GM11168 (cell line): Measurements from ENCODE around the gene SYNGAP1.
"Not testable (repeated sequence)": the region's sequence is repeated elsewhere in the genome, so short reads cannot be mapped to it uniquely, and the experiment has no call there.

Experiments used
- in situ Hi-C: fragments of 300-500 bp; cut with MboI; formaldehyde crosslinking; loops from one replicate; pipeline ENCODE4 v1.12.0; 2022; ENCODE audit warnings: low sequenced_read_pairs; ENCODE audit not compliant: unreplicated experiment

The SYNGAP1 gene

DNA sequence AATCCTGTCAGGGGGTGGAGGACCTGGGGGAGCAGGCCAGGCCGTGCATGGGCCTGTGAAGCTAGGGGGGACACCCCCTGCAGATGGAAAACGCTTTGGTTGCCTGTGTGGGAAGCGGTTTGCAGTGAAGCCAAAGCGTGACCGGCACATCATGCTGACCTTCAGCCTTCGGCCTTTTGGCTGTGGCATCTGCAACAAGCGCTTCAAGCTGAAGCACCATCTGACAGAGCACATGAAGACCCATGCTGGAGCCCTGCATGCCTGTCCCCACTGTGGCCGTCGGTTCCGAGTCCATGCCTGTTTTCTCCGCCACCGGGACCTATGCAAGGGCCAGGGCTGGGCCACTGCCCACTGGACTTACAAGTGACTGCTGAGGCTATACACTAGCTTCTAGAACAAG lies 36.3 kb downstream of the SYNGAP1 start:
- in situ Hi-C loops = no loop called here

DNA sequence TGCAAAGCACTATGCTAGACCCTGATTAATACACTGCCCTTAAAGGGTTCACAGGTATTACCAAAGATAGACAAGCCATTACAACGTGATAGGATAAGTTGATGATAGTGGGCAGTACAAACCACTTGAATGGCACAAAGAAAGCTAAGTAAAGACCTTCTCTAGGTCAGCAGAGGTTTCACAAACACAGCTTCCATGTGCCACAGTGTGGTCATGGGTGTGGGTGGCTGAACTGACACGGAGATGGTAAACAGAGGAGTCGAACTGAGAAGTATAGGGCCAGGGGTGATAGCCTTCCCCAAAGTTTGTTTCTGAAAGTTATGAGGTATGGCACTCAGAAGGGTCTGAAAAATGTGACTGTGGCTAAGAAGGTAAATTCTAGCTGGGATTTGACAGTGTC lies 38.8 kb downstream of the SYNGAP1 start:
- in situ Hi-C loops = no loop called here

DNA sequence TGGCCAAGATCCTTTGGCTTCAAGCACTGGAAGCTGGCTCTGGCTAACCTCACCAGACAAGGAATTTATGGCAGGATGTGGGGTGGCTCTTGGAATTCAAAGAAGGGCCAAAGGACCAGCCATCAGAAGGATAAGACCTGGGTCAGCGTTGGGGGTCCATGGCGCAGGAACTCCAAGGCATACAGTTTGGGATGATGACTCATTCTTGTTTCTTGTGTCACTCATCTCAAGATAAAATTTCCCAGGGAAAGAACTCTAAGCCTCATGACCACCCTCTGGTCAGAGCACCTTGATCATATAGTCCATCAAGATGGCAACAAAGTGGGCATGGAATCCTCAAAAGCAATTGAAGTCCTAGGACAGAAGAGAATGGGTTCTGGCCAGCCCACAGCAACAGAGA lies 39.4 kb downstream of the SYNGAP1 start:
- in situ Hi-C loops = no loop called here

DNA sequence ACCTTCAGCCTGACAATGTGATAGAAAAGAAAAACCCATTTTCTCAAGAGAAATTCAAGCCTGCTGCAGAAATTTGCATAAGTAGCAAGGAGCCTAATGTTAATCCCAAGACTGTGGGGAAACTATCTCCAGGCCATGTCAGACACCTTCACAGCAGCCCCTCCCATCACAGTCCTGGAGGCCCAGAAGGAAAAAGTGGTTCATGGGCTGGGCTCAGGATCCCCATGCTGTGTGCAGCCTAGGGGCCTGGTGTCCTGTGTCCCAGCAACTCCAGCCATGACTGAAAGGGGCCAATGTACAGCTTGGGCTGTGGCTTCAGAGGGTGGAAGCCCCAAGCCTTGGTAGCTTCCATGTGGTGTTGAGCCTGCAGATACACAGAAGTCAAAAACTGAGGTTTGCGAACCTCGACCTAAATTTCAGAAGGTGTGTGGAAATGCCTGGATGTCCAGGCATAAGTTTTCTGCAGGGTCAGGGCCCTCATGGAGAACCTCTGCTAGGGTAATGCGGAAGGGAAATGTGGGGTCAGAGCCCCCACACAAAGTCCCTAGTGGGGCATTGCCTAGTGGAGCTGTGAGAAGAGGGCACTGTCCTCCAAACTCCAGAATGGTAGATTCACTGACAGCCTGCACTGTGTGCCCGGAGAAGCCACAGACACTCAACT lies 46.3 kb downstream of the SYNGAP1 start:
- in situ Hi-C loops = no loop called here

DNA sequence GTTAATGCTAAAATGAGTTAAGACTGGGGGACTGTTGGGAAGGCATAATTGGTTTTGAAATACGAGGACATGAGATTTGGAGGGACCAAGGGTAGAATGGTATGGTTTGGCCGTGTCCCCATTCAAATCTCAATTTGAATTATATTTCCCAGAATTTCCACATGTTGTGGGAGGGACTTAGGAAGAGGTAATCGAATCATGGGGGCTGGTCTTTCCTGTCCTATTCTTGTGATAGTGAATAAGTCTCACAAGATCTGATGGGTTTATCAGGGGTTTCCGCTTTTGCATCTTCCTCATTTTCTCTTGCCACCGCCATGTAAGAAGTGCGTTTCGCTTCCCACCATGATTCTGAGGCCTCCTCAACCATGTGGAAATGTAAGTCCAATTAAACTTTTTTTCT lies 47.2 kb downstream of the SYNGAP1 start:
- in situ Hi-C loops = no loop called here

DNA sequence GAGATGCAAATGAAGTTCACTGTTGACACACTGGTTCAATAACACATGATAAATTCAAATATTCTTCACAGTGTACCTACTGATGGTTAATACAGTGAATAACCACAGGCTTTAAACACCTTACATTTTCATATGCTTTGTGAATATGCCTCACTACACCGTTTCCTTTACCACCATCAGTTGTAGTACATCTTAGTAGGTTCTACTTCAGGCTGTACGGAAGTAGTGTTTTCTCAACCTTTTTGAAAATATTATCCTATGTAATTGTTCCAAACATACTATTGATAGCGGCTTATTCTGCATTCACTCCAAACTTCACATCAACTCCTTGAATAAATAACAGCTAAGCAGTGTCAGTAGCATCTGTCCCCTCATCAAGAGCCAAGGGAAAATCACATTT lies 49.8 kb downstream of the SYNGAP1 start:
- in situ Hi-C loops = no loop called here

DNA sequence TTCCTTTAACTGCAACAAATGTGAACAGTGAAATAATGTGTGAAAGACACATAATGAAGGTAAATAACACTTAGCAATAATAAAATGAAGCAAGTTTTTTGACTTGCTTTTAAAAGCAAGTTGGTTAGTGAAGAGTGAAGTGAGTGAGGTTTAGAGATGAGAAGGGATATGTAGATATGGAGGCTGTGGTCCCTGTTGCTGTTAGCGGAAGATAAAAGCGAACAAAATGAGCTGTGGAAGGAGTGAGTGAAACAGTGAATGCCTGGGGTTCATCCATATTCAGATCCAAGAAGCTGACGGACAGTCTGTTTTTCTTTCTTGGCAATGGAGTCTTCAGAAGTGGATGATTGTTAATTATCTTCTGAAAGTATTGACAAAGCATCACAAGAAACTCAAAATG lies 58.0 kb downstream of the SYNGAP1 start:
- in situ Hi-C loops = no loop called here

DNA sequence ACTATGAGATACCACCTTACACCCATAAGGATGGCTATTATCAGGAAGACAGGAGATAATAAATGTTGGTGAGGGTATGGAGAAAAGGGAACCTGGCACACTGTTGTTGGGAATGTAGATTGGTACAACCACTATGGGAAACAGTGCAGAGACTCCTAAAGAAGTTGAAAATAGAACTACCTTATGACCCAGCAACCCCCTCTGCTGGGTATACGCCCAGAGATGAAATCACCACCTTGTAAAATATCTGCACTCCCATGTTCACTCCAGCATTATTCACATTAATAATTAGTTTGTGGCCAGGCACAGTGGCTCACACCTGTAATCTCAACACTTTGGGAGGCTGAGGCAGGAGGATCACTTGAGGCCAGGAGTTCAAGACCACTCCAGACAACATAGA lies 61.3 kb downstream of the SYNGAP1 start:
- in situ Hi-C loops = no loop called here

DNA sequence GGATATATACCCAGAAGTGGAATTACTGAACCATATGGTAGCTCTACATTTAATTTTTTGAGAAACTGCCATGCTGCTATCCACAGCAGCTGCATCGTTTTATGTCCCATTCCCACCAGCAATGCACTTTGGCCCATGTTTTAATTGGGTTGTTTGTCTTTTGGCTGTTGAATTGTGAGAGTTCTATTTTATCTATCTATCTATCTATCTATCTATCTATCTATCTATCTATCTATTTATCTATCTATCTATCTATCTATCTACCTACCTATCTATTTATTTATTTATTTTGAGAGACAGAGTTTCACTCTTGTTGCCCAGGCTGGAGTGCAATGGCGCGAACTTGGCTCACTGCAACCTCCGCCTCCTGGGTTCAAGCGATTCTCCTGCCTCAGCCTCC lies 62.8 kb downstream of the SYNGAP1 start:
- in situ Hi-C loops = not testable (repeated sequence)

DNA sequence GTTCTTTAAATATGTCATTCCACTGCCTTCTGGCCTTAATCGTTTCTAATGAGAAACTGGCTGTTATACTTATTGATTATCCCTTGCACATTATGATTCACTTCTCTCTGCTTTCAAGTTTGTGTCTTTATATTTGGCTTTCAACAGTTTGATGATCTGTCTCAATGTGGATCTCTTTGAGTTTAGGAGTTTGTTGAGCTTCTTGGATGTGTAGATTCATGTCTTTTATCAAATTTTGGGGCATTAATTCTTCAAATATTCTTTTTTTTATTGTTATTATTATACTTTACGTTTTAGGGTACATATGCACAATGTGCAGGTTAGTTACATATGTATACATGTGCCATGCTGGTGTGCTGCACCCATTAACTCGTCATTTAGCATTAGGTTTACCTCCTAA lies 63.8 kb downstream of the SYNGAP1 start:
- in situ Hi-C loops = no loop called here

DNA sequence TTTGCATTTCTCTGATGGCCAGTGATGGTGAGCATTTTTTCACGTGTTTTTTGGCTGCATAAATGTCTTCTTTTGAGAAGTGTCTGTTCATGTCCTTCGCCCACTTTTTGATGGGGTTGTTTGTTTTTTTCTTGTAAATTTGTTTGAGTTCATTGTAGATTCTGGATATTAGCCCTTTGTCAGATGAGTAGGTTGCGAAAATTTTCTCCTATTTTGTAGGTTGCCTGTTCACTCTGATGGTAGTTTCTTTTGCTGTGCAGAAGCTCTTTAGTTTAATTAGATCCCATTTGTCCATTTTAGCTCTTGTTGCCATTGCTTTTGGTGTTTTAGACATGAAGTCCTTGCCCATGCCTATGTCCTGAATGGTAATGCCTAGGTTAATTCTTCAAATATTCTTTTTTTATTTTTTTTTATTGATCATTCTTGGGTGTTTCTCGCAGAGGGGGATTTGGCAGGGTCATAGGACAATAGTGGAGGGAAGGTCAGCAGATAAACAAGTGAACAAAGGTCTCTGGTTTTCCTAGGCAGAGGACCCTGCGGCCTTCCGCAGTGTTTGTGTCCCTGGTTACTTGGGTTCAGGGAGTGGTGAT lies 64.9 kb downstream of the SYNGAP1 start:
- in situ Hi-C loops = not testable (repeated sequence)

DNA sequence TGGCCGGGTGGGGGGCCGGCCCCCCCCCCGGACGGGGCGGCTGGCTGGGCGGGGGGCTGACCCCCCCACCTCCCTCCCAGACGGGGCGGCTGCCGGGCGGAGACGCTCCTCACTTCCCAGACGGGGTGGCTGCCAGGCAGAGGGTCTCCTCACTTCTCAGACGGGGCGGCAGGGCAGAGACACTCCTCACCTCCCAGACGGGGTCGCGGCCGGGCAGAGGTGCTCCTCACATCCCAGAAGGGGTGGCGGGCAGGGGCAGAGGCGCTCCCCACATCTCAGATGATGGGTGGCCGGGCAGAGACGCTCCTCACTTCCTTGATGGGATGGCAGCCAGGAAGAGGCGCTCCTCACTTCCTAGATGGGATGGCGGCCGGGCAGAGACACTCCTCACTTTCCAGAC lies 65.8 kb downstream of the SYNGAP1 start:
- in situ Hi-C loops = not testable (repeated sequence)

DNA sequence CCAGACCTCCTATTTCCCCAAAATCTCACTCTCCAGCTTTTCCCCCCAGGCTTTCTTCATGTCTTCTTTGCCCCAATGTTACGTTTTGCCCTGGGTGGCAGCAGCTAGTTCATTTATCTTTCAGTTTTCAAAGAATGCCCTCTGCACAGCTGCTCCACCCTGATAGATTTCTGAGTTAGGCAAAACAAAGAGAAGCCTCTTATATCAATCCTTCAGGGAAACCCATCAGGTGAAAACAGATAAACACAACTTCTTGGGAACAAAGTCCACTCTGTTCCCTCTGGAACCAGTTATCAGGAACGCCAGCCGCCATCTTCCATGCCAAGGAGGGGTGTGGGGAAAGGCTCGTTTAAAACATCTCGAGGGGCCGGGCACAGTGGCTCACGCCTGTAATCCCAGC lies 68.5 kb downstream of the SYNGAP1 start:
- in situ Hi-C loops = no loop called here

DNA sequence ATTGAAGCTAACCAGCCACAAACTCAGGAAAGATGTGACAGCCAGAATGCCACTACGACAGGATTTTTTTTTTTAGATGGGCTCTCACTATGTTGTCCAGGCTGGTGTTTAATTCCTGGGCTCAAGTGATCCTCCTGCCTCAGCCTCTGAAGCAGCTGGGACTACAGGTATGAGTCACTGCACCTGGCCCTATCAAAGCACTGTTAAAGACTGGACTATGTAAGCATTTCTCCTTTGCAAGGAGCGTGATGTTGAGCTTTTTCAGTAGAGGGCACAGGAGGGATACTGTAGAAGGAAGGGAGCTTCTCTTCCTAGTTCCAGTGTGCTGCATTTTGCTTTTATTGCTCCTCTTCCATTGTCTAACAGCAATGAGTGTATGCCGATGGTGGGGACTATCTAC lies 70.3 kb downstream of the SYNGAP1 start:
- in situ Hi-C loops = no loop called here

DNA sequence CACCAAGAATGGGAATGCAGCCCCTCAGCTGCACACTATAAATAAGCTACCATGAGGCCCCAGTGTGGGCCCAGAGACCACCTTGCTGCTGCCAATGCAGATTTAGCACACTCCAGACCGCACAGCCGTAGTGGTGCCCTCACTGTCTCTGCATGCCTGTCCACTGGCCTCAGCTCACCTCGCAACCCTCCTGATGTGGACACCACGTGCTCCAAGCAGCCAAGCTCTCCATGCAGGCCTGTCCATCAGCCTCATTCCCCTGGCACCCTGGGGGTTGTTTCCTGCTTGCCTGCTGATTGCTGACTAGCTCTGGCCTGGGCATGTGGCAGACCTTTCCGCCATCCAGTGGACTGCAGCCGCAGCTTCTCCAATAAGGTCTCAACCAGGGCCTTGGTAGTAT lies 70.8 kb downstream of the SYNGAP1 start:
- in situ Hi-C loops = no loop called here

DNA sequence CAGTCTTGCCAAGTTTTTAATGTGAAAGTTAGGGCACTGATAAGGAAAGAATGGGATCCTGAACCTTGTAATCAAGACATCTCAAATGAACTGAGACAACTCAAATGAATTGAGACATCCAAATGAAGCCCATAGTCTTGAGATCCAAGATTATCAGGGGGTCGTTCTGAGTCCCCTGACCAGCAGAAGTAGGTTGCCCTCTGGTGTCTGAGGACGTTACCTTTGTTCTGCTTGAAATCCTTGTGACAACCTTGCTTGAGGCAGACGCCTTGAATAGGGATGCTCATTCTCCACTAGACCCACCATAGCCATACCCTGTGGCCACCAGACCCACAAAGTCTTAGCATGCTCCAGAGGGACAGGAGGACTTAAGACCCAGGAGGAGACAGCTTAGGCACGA lies 72.2 kb downstream of the SYNGAP1 start:
- in situ Hi-C loops = no loop called here

DNA sequence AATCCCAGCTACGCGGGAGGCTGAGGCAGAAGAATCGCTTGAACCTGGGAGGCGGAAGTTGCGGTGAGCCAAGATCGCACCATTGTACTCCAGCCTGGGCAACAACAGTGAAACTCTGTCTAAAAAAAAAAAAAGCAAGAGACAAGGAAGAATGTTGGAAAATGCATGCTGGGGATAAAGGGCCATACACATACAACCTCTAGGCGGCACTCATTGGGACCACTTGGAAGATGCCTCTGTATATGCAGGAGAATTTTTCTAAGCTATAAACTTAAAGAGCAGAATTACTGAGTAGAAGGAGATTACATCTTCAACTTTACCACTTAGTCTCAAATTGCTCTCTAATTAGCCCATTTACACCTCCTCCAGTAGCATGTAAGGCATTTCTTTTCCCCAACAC lies 77.3 kb downstream of the SYNGAP1 start:
- in situ Hi-C loops = no loop called here

DNA sequence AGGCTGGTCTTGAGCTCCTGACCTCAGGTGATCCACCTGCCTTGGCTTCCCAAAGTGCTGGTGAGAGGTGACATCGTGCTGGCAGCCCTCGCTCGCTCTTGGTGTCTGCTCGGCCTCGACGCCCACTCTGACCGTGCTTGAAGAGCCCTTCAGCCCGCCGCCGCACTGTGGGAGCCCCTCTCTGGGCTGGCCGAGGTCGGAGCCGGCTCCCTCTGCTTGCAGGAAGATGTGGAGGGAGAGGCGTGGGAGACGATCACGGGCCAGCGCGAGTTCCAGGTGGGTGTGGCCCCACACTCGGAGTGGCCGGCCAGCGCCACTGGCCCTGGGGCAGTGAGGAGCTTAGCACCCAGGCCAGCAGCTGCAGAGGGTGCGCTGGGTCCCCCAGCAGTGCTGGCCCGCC lies 82.6 kb downstream of the SYNGAP1 start:
- in situ Hi-C loops = no loop called here

DNA sequence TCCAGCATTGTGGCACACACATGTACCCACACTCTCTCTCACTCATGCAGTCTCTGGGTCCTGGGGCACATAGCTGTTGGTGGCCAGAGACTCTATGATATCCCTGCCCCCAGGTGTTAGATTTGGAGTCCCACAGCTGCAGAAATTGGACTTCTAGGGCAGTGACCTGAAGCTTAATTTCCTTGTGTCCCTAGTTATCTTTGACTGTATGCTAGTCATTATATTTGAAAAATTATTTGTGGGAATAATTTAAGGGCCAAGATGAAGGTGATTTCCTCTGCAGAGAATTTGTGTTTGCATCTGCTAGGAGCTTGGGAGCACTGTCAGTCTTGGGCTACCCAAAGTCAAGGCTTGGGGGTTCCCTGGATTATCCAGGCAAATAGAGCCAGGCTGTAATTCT lies 84.6 kb downstream of the SYNGAP1 start:
- in situ Hi-C loops = no loop called here
